IMR-90 (cell line): Measurements from ENCODE around the gene FOXP4. TPM values are rescaled to one million over a fixed set of nuclear protein-coding genes. Genes with fewer than 3 reads are reported as not detected.

Experiments
- ATAC-seq: fragments of 200-7000 bp; cut with Tn5 transposase; 2 replicates; pipeline ENCODE4 v1.9.1; 2020; ENCODE audit warnings: low read depth, mild to moderate bottlenecking, moderate library complexity
- BruUV-seq: library from RNA; stranded (reverse); fragments of 400-500 nt; replicated peaks from 2 replicates; lab custom pipeline; 2021; lab: Mats Ljungman, UMichigan
- CTCF ChIA-PET: fragments of 300-600 bp; formaldehyde crosslinking; extraction: SDS; loops from one replicate; lab custom pipeline; 2021; ENCODE audit warnings: antibody characterized with exemption; lab: Yijun Ruan, JAX
- POLR2A ChIA-PET: fragments of 300-600 bp; sonication (Branson Sonifier 250); formaldehyde crosslinking; loops from one replicate; lab custom pipeline; 2022; ENCODE audit warnings: antibody characterized with exemption; ENCODE audit not compliant: unreplicated experiment; lab: Charles Lee
- DNase-seq: peaks from one replicate; pipeline ENCODE4 v3.0.0; 2013
- H2AFZ ChIP-seq: replicated peaks from 2 replicates; pipeline ENCODE3; 2013; ENCODE audit warnings: low read length, mild to moderate bottlenecking; ENCODE audit not compliant: poor library complexity
- H2AK5ac ChIP-seq: 2 replicates; pipeline ENCODE4 v1.6.1; 2013; ENCODE audit warnings: low read depth, low read length, inconsistent platforms
- H2AK9ac ChIP-seq: replicated peaks from 2 replicates; pipeline ENCODE3; 2013; ENCODE audit warnings: mild to moderate bottlenecking, low read depth, low read length, moderate library complexity; ENCODE audit not compliant: poor library complexity
- H2BK120ac ChIP-seq: 2 replicates; pipeline ENCODE4 v1.6.1; 2013; ENCODE audit warnings: low read depth, low read length, inconsistent platforms
- H2BK15ac ChIP-seq: 3 replicates; pipeline ENCODE4 v1.6.1; 2013; ENCODE audit warnings: low read depth, low read length, inconsistent platforms
- H2BK20ac ChIP-seq: 2 replicates; pipeline ENCODE4 v1.6.1; 2013; ENCODE audit warnings: low read depth, mild to moderate bottlenecking, inconsistent platforms, low read length, moderate library complexity
- H2BK5ac ChIP-seq: 2 replicates; pipeline ENCODE4 v1.6.1; 2013; ENCODE audit warnings: mild to moderate bottlenecking, low read depth, low read length, inconsistent platforms; ENCODE audit not compliant: poor library complexity, severe bottlenecking
- H3K14ac ChIP-seq: replicated peaks from 2 replicates; pipeline ENCODE4 v1.6.1; 2013; ENCODE audit warnings: low read depth, low read length, inconsistent platforms
- H3K18ac ChIP-seq: 2 replicates; pipeline ENCODE4 v1.6.1; 2013; ENCODE audit warnings: low read depth, low read length, control low read depth
- H3K23ac ChIP-seq: 2 replicates; pipeline ENCODE4 v1.6.1; 2013; ENCODE audit warnings: low read depth, low read length, inconsistent platforms
- H3K27ac ChIP-seq: 2 replicates; pipeline ENCODE4 v1.5.1; 2013; ENCODE audit warnings: mild to moderate bottlenecking, control low read depth, low read length; ENCODE audit not compliant: insufficient read depth
- H3K27me3 ChIP-seq: 2 replicates; pipeline ENCODE4 v1.6.1; 2013; ENCODE audit warnings: low read length; ENCODE audit not compliant: control insufficient read depth, insufficient read depth
- H3K36me3 ChIP-seq: 2 replicates; pipeline ENCODE4 v1.6.1; 2013; ENCODE audit warnings: low read length, mixed read lengths; ENCODE audit not compliant: control insufficient read depth, insufficient read depth
- H3K4ac ChIP-seq: 2 replicates; pipeline ENCODE4 v1.6.1; 2013; ENCODE audit warnings: low read depth, low read length, inconsistent platforms
- H3K4me1 ChIP-seq: 2 replicates; pipeline ENCODE4 v1.6.1; 2013; ENCODE audit warnings: low read length, mixed read lengths; ENCODE audit not compliant: control insufficient read depth, insufficient read depth
- H3K4me2 ChIP-seq: 2 replicates; pipeline ENCODE4 v1.6.1; 2013; ENCODE audit warnings: low read depth, mild to moderate bottlenecking, control low read depth, low read length, moderate library complexity
- H3K4me3 ChIP-seq: 2 replicates; pipeline ENCODE4 v1.5.1; 2013; ENCODE audit warnings: low read depth, mild to moderate bottlenecking, control low read depth, low read length, moderate library complexity; ENCODE audit not compliant: insufficient read depth
- H3K56ac ChIP-seq: 2 replicates; pipeline ENCODE4 v1.6.1; 2013; ENCODE audit warnings: low read length, inconsistent platforms; ENCODE audit not compliant: insufficient read depth; ENCODE audit errors: extremely low read depth
- H3K79me1 ChIP-seq, 2 experiments: 2 replicates each; pipeline ENCODE4 v1.6.1; 2013; ENCODE audit warnings: low read length in 2 of 2, inconsistent platforms in 1 of 2, low read depth in 1 of 2
- H3K9ac ChIP-seq: 2 replicates; pipeline ENCODE4 v1.6.1; 2013; ENCODE audit warnings: low read depth, low read length, control low read depth
- H3K9me1 ChIP-seq: 2 replicates; pipeline ENCODE4 v1.6.1; 2013; ENCODE audit warnings: low read length, inconsistent platforms; ENCODE audit not compliant: insufficient read depth
- H3K9me3 ChIP-seq: 2 replicates; pipeline ENCODE4 v1.6.1; 2013; ENCODE audit warnings: low read length; ENCODE audit not compliant: control insufficient read depth, insufficient read depth
- H4K20me1 ChIP-seq: 2 replicates; pipeline ENCODE4 v1.6.1; 2013; ENCODE audit warnings: low read length, inconsistent platforms; ENCODE audit not compliant: insufficient read depth
- H4K5ac ChIP-seq: 2 replicates; pipeline ENCODE4 v1.6.1; 2013; ENCODE audit warnings: mild to moderate bottlenecking, low read depth, low read length, control low read depth
- H4K8ac ChIP-seq, 2 experiments: 2 replicates each; pipeline ENCODE4 v1.6.1; 2013; ENCODE audit warnings: low read depth in 2 of 2, low read length in 2 of 2, control low read depth in 1 of 2, inconsistent platforms in 1 of 2
- H4K91ac ChIP-seq: 2 replicates; pipeline ENCODE4 v1.6.1; 2013; ENCODE audit warnings: low read depth, low read length, inconsistent platforms; ENCODE audit not compliant: insufficient read depth
- BHLHE40 ChIP-seq: fragments of 150-350 bp; IDR thresholded peaks from 2 replicates; pipeline ENCODE4 v1.6.1; 2016; ENCODE audit warnings: mild to moderate bottlenecking, low read depth, low read length
- CEBPB ChIP-seq: IDR thresholded peaks from 2 replicates; pipeline ENCODE4 v1.6.1; 2012; ENCODE audit warnings: low read depth, low read length, improper control_type of control experiment
- CHD1 ChIP-seq: IDR thresholded peaks from 2 replicates; pipeline ENCODE4 v1.6.1; 2012; ENCODE audit warnings: low read depth, low read length, improper control_type of control experiment
- FOS ChIP-seq: fragments of 150-350 bp; IDR thresholded peaks from 2 replicates; pipeline ENCODE4 v1.6.1; 2016; ENCODE audit warnings: low read depth, low read length
- MAZ ChIP-seq: IDR thresholded peaks from 2 replicates; pipeline ENCODE4 v1.6.1; 2012; ENCODE audit warnings: low read depth, mild to moderate bottlenecking, low read length, improper control_type of control experiment, moderate library complexity, borderline replicate concordance
- MXI1 ChIP-seq: IDR thresholded peaks from 2 replicates; pipeline ENCODE4 v1.6.1; 2012; ENCODE audit warnings: low read depth, mild to moderate bottlenecking, low read length, moderate library complexity, borderline replicate concordance
- RAD21 ChIP-seq: IDR thresholded peaks from 2 replicates; pipeline ENCODE4 v1.6.1; 2012; ENCODE audit warnings: low read length, improper control_type of control experiment
- RCOR1 ChIP-seq: IDR thresholded peaks from 2 replicates; pipeline ENCODE4 v1.6.1; 2012; ENCODE audit warnings: mild to moderate bottlenecking, low read length, improper control_type of control experiment; ENCODE audit not compliant: insufficient replicate concordance
- SMC3 ChIP-seq: fragments of 150-350 bp; IDR thresholded peaks from 2 replicates; pipeline ENCODE4 v1.6.1; 2016; ENCODE audit warnings: low read depth, mild to moderate bottlenecking, antibody characterized with exemption, low read length, moderate library complexity
- WGBS, 2 experiments: methylation state at CpG; one replicate each; pipeline versions ENCODE4 v1.1.5 to v1.1.7; 2013; ENCODE audit warnings: missing lambda C conversion rate in 2 of 2; ENCODE audit not compliant: insufficient read length in 1 of 2; ENCODE audit errors: extremely low coverage in 2 of 2; 5-methylcytosine and 5-hydroxymethylcytosine counted together
- dilution Hi-C: fragments of 300-500 bp; cut with HindIII; formaldehyde crosslinking; loops from one replicate; pipeline ENCODE4 v1.14.3; 2018; ENCODE audit warnings: low sequenced_read_pairs; ENCODE audit not compliant: unreplicated experiment
- in situ Hi-C: fragments of 300-500 bp; cut with MboI; formaldehyde crosslinking; loops from 3 replicates; pipeline ENCODE4 v1.14.3; 2019; ENCODE audit warnings: low sequenced_read_pairs, inconsistent platforms, mixed read lengths
- intact Hi-C: fragments of 100-400 bp; cut with micrococcal nuclease; formaldehyde crosslinking; loops from 2 replicates; pipeline ENCODE4 v1.10.0; 2022
- polyA plus RNA-seq, 3 experiments: library from polyadenylated mRNA; depleted of rRNA; stranded (reverse); fragments of >200 nt; gene quantifications; 2 replicates each; pipeline ENCODE4 v1.2.3, GENCODE V29; 2012; ENCODE audit warnings: low replicate concordance in 1 of 3
- total RNA-seq: library from RNA; depleted of rRNA; stranded (reverse); fragments of >200 nt; gene quantifications from 2 replicates; pipeline ENCODE4 v1.2.3, GENCODE V29; 2012
- TF ChIP-seq, protein P1 (sequence below): conservative IDR thresholded peaks from 2 replicates; pipeline ENCODE4 v1.5.1; 2012; ENCODE audit warnings: mild to moderate bottlenecking, low read depth, low read length, improper control_type of control experiment

FOXP4 gene
- total and polyA plus RNA-seq, 2 of the 4 experiments (the other 2 are of a cell fraction) = 0.72 to 9.5 TPM

DNA sequence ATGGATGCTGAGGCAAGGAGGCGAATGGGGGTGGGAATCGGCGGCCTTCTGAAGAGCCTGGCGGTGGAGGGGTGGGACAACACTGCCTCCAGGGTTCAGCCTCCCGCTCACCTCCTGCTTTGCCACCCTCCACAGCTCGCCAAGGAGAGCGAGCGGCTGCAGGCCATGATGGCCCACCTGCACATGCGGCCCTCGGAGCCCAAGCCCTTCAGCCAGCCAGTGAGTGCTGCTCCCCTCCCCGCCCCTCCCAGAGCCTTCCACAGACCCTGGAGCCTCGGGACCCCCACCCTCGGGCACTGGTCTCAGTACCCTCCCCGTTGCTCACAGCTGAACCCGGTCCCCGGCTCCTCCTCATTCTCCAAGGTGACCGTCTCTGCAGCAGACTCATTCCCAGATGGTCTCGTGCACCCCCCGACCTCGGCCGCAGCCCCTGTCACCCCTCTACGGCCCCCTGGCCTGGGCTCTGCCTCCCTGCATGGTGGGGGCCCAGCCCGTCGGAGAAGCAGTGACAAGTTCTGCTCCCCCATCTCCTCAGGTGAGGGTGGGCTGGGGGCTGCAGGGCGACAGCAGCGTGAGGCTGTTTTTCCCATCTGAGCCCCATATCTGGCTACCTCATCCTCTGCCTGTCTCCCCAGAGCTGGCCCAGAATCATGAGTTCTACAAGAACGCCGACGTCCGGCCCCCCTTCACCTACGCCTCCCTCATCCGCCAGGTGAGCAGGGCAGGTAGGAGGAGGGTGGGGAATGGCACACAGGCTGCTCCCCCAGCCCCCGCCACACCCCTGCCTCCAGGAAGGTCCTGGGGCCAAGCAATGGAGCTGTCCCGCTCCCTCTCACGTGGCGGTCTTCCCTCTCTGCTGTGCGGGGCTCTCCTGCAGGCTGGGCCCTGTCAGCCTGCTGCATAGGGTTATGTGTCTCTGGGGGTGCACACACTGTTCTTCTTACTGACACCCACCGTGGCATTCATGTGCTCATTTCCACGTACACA lies 43.7 kb downstream of the FOXP4 start:
- in situ Hi-C loops (loop anchor here (5.0 to 10.0 kb wide), 3 partner anchors 125 to 218 kb away; no protein-coding TSS in a partner anchor), dilution Hi-C loops (no loop called here), intact Hi-C loops (no loop called here)
- Histone ChIP-seq H3K4me3 (no peak overlapping the region), H3K18ac (no peak overlapping the region), H2BK5ac (no peak overlapping the region), H3K4me1 (no peaks in the 10 kb centered on the region), H3K36me3 (peaks cover 30% of the 10 kb centered on the region), H2BK15ac (no peak overlapping the region), H2BK120ac (no peak overlapping the region), H3K9me3 (no peaks in the 10 kb centered on the region), H4K8ac (no peak overlapping the region), H4K5ac (no peak overlapping the region), H2AK5ac (no peak overlapping the region), H3K27ac (no peak overlapping the region), H3K9ac (no peak overlapping the region), H3K4me2 (no peak overlapping the region), H2BK20ac (no peak overlapping the region), H3K4ac (no peak overlapping the region), H3K9me1 (no peaks in the 10 kb centered on the region), H3K27me3 (no peaks in the 10 kb centered on the region), H3K79me1 (no peaks in the 10 kb centered on the region), H3K14ac (no peak overlapping the region), H2AFZ (no peak overlapping the region), H4K20me1 (peaks cover 6% of the 10 kb centered on the region), H2AK9ac (no peak overlapping the region), H4K91ac (no peak overlapping the region), H3K23ac (no peak overlapping the region), H3K56ac (no peak overlapping the region)
- TF ChIP-seq FOS = no peak
- no peak for TF ChIP-seq MXI1
- TF ChIP-seq MAZ = no peak
- TF ChIP-seq, protein P1, sequence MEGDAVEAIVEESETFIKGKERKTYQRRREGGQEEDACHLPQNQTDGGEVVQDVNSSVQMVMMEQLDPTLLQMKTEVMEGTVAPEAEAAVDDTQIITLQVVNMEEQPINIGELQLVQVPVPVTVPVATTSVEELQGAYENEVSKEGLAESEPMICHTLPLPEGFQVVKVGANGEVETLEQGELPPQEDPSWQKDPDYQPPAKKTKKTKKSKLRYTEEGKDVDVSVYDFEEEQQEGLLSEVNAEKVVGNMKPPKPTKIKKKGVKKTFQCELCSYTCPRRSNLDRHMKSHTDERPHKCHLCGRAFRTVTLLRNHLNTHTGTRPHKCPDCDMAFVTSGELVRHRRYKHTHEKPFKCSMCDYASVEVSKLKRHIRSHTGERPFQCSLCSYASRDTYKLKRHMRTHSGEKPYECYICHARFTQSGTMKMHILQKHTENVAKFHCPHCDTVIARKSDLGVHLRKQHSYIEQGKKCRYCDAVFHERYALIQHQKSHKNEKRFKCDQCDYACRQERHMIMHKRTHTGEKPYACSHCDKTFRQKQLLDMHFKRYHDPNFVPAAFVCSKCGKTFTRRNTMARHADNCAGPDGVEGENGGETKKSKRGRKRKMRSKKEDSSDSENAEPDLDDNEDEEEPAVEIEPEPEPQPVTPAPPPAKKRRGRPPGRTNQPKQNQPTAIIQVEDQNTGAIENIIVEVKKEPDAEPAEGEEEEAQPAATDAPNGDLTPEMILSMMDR = no peak
- TF ChIP-seq CHD1 = no peak
- TF ChIP-seq BHLHE40 = no peak
- TF ChIP-seq RCOR1 = no peak
- no peak for TF ChIP-seq RAD21
- no peak for TF ChIP-seq SMC3
- TF ChIP-seq CEBPB = no peak
- no TSS peak for BruUV-seq
- CTCF ChIA-PET = no interaction called here
- WGBS, 2 experiments = 92% methylated on average over 8 of the region's 39 CpGs; no CpG with 5 or more reads in 1 of the 2 experiments
- POLR2A ChIA-PET = no interaction called here
- DNase-seq (no peak), ATAC-seq (no peak)
